PC-3 (cell line): ENCODE results near the gene MEIOSIN. TPM values are rescaled to one million over a fixed set of nuclear protein-coding genes. Genes with fewer than 3 reads are reported as not detected.

Experiments used
- ATAC-seq: fragments of 200-7000 bp; cut with Tn5 transposase; 2 replicates; pipeline ENCODE4 v1.9.1; 2020; ENCODE audit warnings: mild to moderate bottlenecking, moderate library complexity
- BruUV-seq: library from RNA; stranded (reverse); fragments of 400-500 nt; replicated peaks from 2 replicates; lab custom pipeline; 2021; lab: Mats Ljungman, UMichigan
- CTCF ChIA-PET: fragments of 300-600 bp; sonication (Branson Sonifier 250); formaldehyde crosslinking; loops from one replicate; lab custom pipeline; 2022; ENCODE audit warnings: antibody characterized with exemption; lab: Charles Lee
- POLR2A ChIA-PET: fragments of 300-600 bp; sonication (Branson Sonifier 250); formaldehyde crosslinking; loops from one replicate; lab custom pipeline; 2022; ENCODE audit warnings: antibody characterized with exemption; ENCODE audit not compliant: unreplicated experiment; lab: Charles Lee
- DNase-seq: peaks from one replicate; pipeline ENCODE4 v3.0.0-alpha.2; 2015
- H2AFZ ChIP-seq: fragments of 300-600 bp; sonication (generic); 2 replicates; pipeline ENCODE4 v1.6.0; 2016; ENCODE audit warnings: antibody characterized with exemption, low read length
- H3F3A ChIP-seq: fragments of 300-600 bp; sonication (generic); one replicate; pipeline ENCODE4 v1.6.0; 2017; ENCODE audit warnings: antibody characterized with exemption, low read length, control low read depth, mild to moderate bottlenecking; ENCODE audit not compliant: unreplicated experiment
- H3K27ac ChIP-seq: fragments of 300-600 bp; sonication (generic); 2 replicates; pipeline ENCODE4 v1.5.1; 2016; ENCODE audit warnings: mild to moderate bottlenecking, low read length
- H3K27me3 ChIP-seq: fragments of 300-600 bp; sonication (generic); 2 replicates; pipeline ENCODE4 v1.6.1; 2016; ENCODE audit warnings: low read length, mixed read lengths
- H3K36me3 ChIP-seq: fragments of 300-600 bp; sonication (generic); 2 replicates; pipeline ENCODE4 v1.6.1; 2016; ENCODE audit warnings: low read depth, mixed run types, low read length, mixed read lengths
- H3K4me1 ChIP-seq: fragments of 300-600 bp; sonication (generic); 2 replicates; pipeline ENCODE4 v1.5.1; 2016; ENCODE audit warnings: low read length; ENCODE audit not compliant: insufficient read depth
- H3K4me2 ChIP-seq: fragments of 300-600 bp; sonication (generic); 2 replicates; pipeline ENCODE4 v1.6.0; 2016; ENCODE audit warnings: low read length
- H3K4me3 ChIP-seq: fragments of 300-600 bp; sonication (generic); 2 replicates; pipeline ENCODE4 v1.5.1; 2016; ENCODE audit warnings: mild to moderate bottlenecking, low read length, mixed read lengths
- H3K79me2 ChIP-seq: fragments of 300-600 bp; sonication (generic); 2 replicates; pipeline ENCODE4 v1.6.1; 2017; ENCODE audit warnings: low read length, mixed read lengths
- H3K9ac ChIP-seq: fragments of 300-600 bp; sonication (generic); 2 replicates; pipeline ENCODE4 v1.6.0; 2016; ENCODE audit warnings: mild to moderate bottlenecking, low read length
- H3K9me2 ChIP-seq: fragments of 300-600 bp; sonication (generic); replicated peaks from 2 replicates; pipeline ENCODE4 v1.6.1; 2016; ENCODE audit warnings: mixed run types, low read length, mixed read lengths
- H3K9me3 ChIP-seq: fragments of 300-600 bp; sonication (generic); 2 replicates; pipeline ENCODE4 v1.6.1; 2016; ENCODE audit warnings: low read length, mixed read lengths
- H4K20me1 ChIP-seq: fragments of 300-600 bp; sonication (generic); 2 replicates; pipeline ENCODE4 v1.6.1; 2016; ENCODE audit warnings: low read length, mixed read lengths
- CTCF ChIP-seq: fragments of 300-600 bp; sonication (generic); conservative IDR thresholded peaks from 2 replicates; pipeline ENCODE4 v1.5.1; 2017; ENCODE audit warnings: antibody characterized with exemption, low read depth, mild to moderate bottlenecking, low read length
- EZH2 ChIP-seq: fragments of 300-600 bp; sonication (generic); IDR thresholded peaks from one replicate; pipeline ENCODE4 v1.6.1; 2017; ENCODE audit warnings: antibody characterized with exemption, mild to moderate bottlenecking, low read length; ENCODE audit not compliant: unreplicated experiment
- EZH2phosphoT487 ChIP-seq: fragments of 300-600 bp; sonication (generic); IDR thresholded peaks from 2 replicates; pipeline ENCODE4 v1.6.1; 2018; ENCODE audit warnings: mild to moderate bottlenecking, antibody characterized with exemption, low read length, borderline replicate concordance
- intact Hi-C: fragments of 100-400 bp; cut with micrococcal nuclease; formaldehyde crosslinking; loops from 2 replicates; pipeline ENCODE4 v1.9.0; 2023
- total RNA-seq: library from RNA; depleted of rRNA; stranded (reverse); fragments of >200 nt; gene quantifications from 2 replicates; pipeline ENCODE4 v1.2.3, GENCODE V29; 2014

Gene MEIOSIN
- total RNA-seq, 1 experiment from 2014 or later: not detected

GRCh38 chr19:45784096-45784495 is 50.9 kb downstream of the MEIOSIN start:
- H3K27me3 ChIP-seq: no peaks in the 10 kb centered on the region
- H3K4me1 ChIP-seq: peaks cover 44% of the 10 kb centered on the region
- ATAC-seq (no peak), DNase-seq (no peak)
- TF ChIP-seq CTCF (no peak), EZH2 (no peak), EZH2phosphoT487 (no peak)
- H3K79me2 ChIP-seq: no peaks in the 10 kb centered on the region
- H3K27ac ChIP-seq: no peak overlapping the region
- H3K9ac ChIP-seq: no peak overlapping the region
- H3K9me2 ChIP-seq: no peaks in the 10 kb centered on the region
- H3K4me2 ChIP-seq: no peak overlapping the region
- H4K20me1 ChIP-seq: no peaks in the 10 kb centered on the region
- ChIA-PET CTCF (no interaction called here), POLR2A (no interaction called here)
- H3K36me3 ChIP-seq: peaks cover 3% of the 10 kb centered on the region; the same call in 1 of the 2 replicates
- H3K9me3 ChIP-seq: no peaks in the 10 kb centered on the region
- no peak overlapping the region for H2AFZ ChIP-seq
- no peaks in the 10 kb centered on the region for H3F3A ChIP-seq
- no peak overlapping the region for H3K4me3 ChIP-seq
- no TSS peak for BruUV-seq
- intact Hi-C loops: no loop called here

- no TSS peak for BruUV-seq
- ATAC-seq (no peak), DNase-seq (no peak)
- Histone ChIP-seq H3K36me3 (peaks cover 8% of the 10 kb centered on the region; the same call in 1 of the 2 replicates), H3K9ac (no peak overlapping the region), H3K9me3 (no peaks in the 10 kb centered on the region), H3K4me3 (no peak overlapping the region), H2AFZ (no peak overlapping the region), H3K27ac (no peak overlapping the region), H3K9me2 (no peaks in the 10 kb centered on the region), H3K27me3 (no peaks in the 10 kb centered on the region), H3K4me1 (peaks cover 38% of the 10 kb centered on the region), H4K20me1 (no peaks in the 10 kb centered on the region), H3K4me2 (no peak overlapping the region), H3F3A (no peaks in the 10 kb centered on the region), H3K79me2 (no peaks in the 10 kb centered on the region)
- intact Hi-C loops: no loop called here
- TF ChIP-seq CTCF (no peak), EZH2phosphoT487 (no peak), EZH2 (no peak)
- ChIA-PET CTCF (no interaction called here), POLR2A (no interaction called here)
These were observed 51.9 kb downstream of the MEIOSIN start for GRCh38 chr19:45785097-45785496.

- Histone ChIP-seq H3K36me3 (peaks cover 8% of the 10 kb centered on the region; the same call in 1 of the 2 replicates), H3F3A (no peaks in the 10 kb centered on the region), H3K4me2 (no peak overlapping the region), H3K79me2 (peaks cover 4% of the 10 kb centered on the region), H3K4me3 (no peak overlapping the region), H3K27me3 (no peaks in the 10 kb centered on the region), H4K20me1 (no peaks in the 10 kb centered on the region), H2AFZ (no peak overlapping the region), H3K9me3 (no peaks in the 10 kb centered on the region), H3K9me2 (no peaks in the 10 kb centered on the region), H3K4me1 (peaks cover 29% of the 10 kb centered on the region), H3K27ac (no peak overlapping the region), H3K9ac (no peak overlapping the region)
- DNase-seq: no peak
- no peak for ATAC-seq
- BruUV-seq: no TSS peak
- intact Hi-C loops: no loop called here
- no peak for TF ChIP-seq EZH2phosphoT487
- TF ChIP-seq CTCF: no peak
- no peak for TF ChIP-seq EZH2
- POLR2A ChIA-PET: no interaction called here
- CTCF ChIA-PET: no interaction called here
These were observed 52.7 kb downstream of the MEIOSIN start for GRCh38 chr19:45785781-45786532.
